HEK293T (cell line): ENCODE measurements around the gene NKD2.
"Not testable (repeated sequence)": the region's sequence is repeated elsewhere in the genome, so short reads cannot be mapped to it uniquely, and the experiment has no call there.

Experiments used
- CTCF ChIA-PET: fragments of 350-600 bp; formaldehyde crosslinking; extraction: SDS; loops from one replicate; lab custom pipeline; 2021; ENCODE audit warnings: antibody characterized with exemption, inconsistent platforms; lab: Yijun Ruan, JAX
- POLR2A ChIA-PET: fragments of 350-600 bp; formaldehyde crosslinking; extraction: SDS; loops from one replicate; lab custom pipeline; 2020; ENCODE audit warnings: antibody characterized with exemption, inconsistent platforms; lab: Yijun Ruan, JAX
- DNase-seq: peaks from one replicate; pipeline ENCODE4 v3.0.0; 2012; ENCODE audit warnings: mixed read lengths; ENCODE audit errors: extremely low spot score
- ARNT ChIP-seq: fragments of 450-650 bp; IDR thresholded peaks from 2 replicates; pipeline ENCODE4 v1.6.1; 2017; ENCODE audit warnings: mild to moderate bottlenecking
- BHLHE40 ChIP-seq: fragments of 450-650 bp; IDR thresholded peaks from 2 replicates; pipeline ENCODE4 v1.6.1; 2016; ENCODE audit warnings: mild to moderate bottlenecking, moderate library complexity, borderline replicate concordance
- CTBP1 ChIP-seq: fragments of 450-650 bp; IDR thresholded peaks from 2 replicates; pipeline ENCODE4 v1.6.1; 2016; ENCODE audit warnings: borderline replicate concordance
- ELF4 ChIP-seq: fragments of 450-650 bp; IDR thresholded peaks from 2 replicates; pipeline ENCODE4 v1.6.1; 2017; ENCODE audit warnings: antibody characterized with exemption
- FOXA1 ChIP-seq: fragments of 450-650 bp; IDR thresholded peaks from 2 replicates; pipeline ENCODE4 v1.6.1; 2016; ENCODE audit warnings: mild to moderate bottlenecking
- FOXK2 ChIP-seq: fragments of 450-650 bp; IDR thresholded peaks from 2 replicates; pipeline ENCODE4 v1.6.1; 2016; ENCODE audit warnings: mild to moderate bottlenecking
- FOXM1 ChIP-seq: fragments of 450-650 bp; IDR thresholded peaks from 2 replicates; pipeline ENCODE4 v1.6.1; 2017; ENCODE audit warnings: mild to moderate bottlenecking, borderline replicate concordance
- HDGF ChIP-seq: fragments of 450-650 bp; IDR thresholded peaks from 2 replicates; pipeline ENCODE4 v1.6.1; 2017; ENCODE audit warnings: antibody characterized with exemption, borderline replicate concordance
- L3MBTL2 ChIP-seq: fragments of 450-650 bp; conservative IDR thresholded peaks from 2 replicates; pipeline ENCODE4 v1.6.1; 2016; ENCODE audit warnings: mild to moderate bottlenecking
- LEF1 ChIP-seq: fragments of 450-650 bp; IDR thresholded peaks from 2 replicates; pipeline ENCODE4 v1.6.1; 2017; ENCODE audit warnings: mild to moderate bottlenecking, borderline replicate concordance
- NFRKB ChIP-seq: fragments of 450-650 bp; IDR thresholded peaks from 2 replicates; pipeline ENCODE4 v1.6.1; 2016; ENCODE audit warnings: mild to moderate bottlenecking, moderate library complexity
- PKNOX1 ChIP-seq: fragments of 450-650 bp; IDR thresholded peaks from 2 replicates; pipeline ENCODE4 v1.6.1; 2016
- SP1 ChIP-seq: fragments of 450-650 bp; IDR thresholded peaks from 2 replicates; pipeline ENCODE4 v1.6.1; 2017
- SUZ12 ChIP-seq: fragments of 450-650 bp; IDR thresholded peaks from 2 replicates; pipeline ENCODE4 v1.6.1; 2016; ENCODE audit warnings: mild to moderate bottlenecking
- TARDBP ChIP-seq: fragments of 450-650 bp; IDR thresholded peaks from 2 replicates; pipeline ENCODE4 v1.6.1; 2016
- ZNF384 ChIP-seq: fragments of 450-650 bp; IDR thresholded peaks from 2 replicates; pipeline ENCODE4 v1.6.1; 2016

NKD2 gene

GRCh38 chr5:1058988-1059883 lies 50.6 kb downstream of the NKD2 start:
- TF ChIP-seq ARNT, result no peak
- no peak for TF ChIP-seq FOXK2
- TF ChIP-seq NFRKB, result no peak
- no peak for TF ChIP-seq PKNOX1
- TF ChIP-seq ZNF384, result no peak
- no peak for TF ChIP-seq TARDBP
- TF ChIP-seq L3MBTL2, result no peak
- no peak for TF ChIP-seq SUZ12
- TF ChIP-seq FOXM1, result no peak
- no peak for TF ChIP-seq HDGF
- TF ChIP-seq ELF4, result no peak
- no peak for TF ChIP-seq CTBP1
- no peak for TF ChIP-seq BHLHE40
- TF ChIP-seq SP1, result no peak
- no peak for TF ChIP-seq FOXA1
- CTCF ChIA-PET, result no interaction called here
- POLR2A ChIA-PET, result no interaction called here
- DNase-seq, result no peak

- ChIA-PET CTCF (no interaction called here), POLR2A (no interaction called here)
- no peak for DNase-seq
- TF ChIP-seq BHLHE40 (no peak), ZNF384 (no peak), FOXK2 (no peak), ARNT (no peak), HDGF (no peak), PKNOX1 (no peak), FOXA1 (no peak)
Observed at GRCh38 chr5:1059884-1060263, 51.3 kb downstream of the NKD2 start.

GRCh38 chr5:1060535-1060981 lies 52.0 kb downstream of the NKD2 start:
- DNase-seq, result no peak
- ChIA-PET CTCF (no interaction called here), POLR2A (no interaction called here)
- TF ChIP-seq CTBP1 (no peak), FOXK2 (no peak), HDGF (no peak), FOXM1 (no peak), SP1 (no peak), FOXA1 (no peak), NFRKB (no peak)

- POLR2A ChIA-PET, result not testable (repeated sequence)
Observed at GRCh38 chr5:1061292-1061691, 52.7 kb downstream of the NKD2 start.

GRCh38 chr5:1061916-1062315 lies 53.3 kb downstream of the NKD2 start:
- no peak for DNase-seq
- no peak for TF ChIP-seq NFRKB
- TF ChIP-seq SP1, result no peak
- no peak for TF ChIP-seq SUZ12
- TF ChIP-seq ARNT, result no peak
- TF ChIP-seq BHLHE40, result no peak
- no peak for TF ChIP-seq PKNOX1
- no peak for TF ChIP-seq FOXM1
- no peak for TF ChIP-seq CTBP1
- TF ChIP-seq ELF4, result no peak
- no peak for TF ChIP-seq LEF1
- TF ChIP-seq HDGF, result no peak
- no peak for TF ChIP-seq FOXK2
- TF ChIP-seq ZNF384, result no peak
- TF ChIP-seq L3MBTL2, result no peak
- no peak for TF ChIP-seq TARDBP
- TF ChIP-seq FOXA1, result no peak
- POLR2A ChIA-PET, result no interaction called here
- CTCF ChIA-PET, result no interaction called here

More at GRCh38 chr5:1061292-1061691, 52.7 kb downstream of the NKD2 start:
- DNase-seq, CTCF ChIA-PET: not testable (repeated sequence)

- ChIA-PET CTCF (no interaction called here), POLR2A (no interaction called here)
- DNase-seq, result no peak
- TF ChIP-seq BHLHE40 (no peak), SUZ12 (no peak), NFRKB (no peak), ELF4 (no peak), FOXM1 (no peak), FOXA1 (no peak), PKNOX1 (no peak), HDGF (no peak), L3MBTL2 (no peak), ZNF384 (no peak), SP1 (no peak), TARDBP (no peak), CTBP1 (no peak), FOXK2 (no peak), LEF1 (no peak), ARNT (no peak)
Observed at GRCh38 chr5:1062761-1063568, 54.4 kb downstream of the NKD2 start.
